HuH-7 (cell line): ENCODE results near the gene AK8.

ENCODE experiments used
- DNase-seq: peaks from one replicate; pipeline ENCODE4 v3.0.0; 2011; ENCODE audit warnings: low spot score

The AK8 gene

DNA sequence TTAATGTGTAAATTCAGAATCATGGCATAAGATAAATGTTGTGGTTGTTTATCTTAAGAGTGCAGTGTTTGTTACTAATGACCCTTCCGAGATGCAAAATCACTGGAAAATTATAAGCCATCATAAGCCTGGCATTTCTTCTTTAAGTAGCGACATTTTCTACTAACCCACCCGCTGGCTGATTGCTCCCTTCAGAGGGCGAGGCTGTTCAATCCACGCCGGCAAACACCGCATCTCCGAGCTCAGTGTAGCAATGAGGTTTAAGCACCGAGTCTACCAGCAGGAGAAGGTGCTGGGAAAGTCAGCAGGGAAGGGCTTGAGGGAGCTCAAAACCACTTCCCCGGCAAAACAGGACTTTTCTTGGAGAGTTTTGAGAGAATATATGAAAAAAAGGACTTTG, 52.7 kb downstream of the AK8 start:
- DNase-seq = no peak

DNA sequence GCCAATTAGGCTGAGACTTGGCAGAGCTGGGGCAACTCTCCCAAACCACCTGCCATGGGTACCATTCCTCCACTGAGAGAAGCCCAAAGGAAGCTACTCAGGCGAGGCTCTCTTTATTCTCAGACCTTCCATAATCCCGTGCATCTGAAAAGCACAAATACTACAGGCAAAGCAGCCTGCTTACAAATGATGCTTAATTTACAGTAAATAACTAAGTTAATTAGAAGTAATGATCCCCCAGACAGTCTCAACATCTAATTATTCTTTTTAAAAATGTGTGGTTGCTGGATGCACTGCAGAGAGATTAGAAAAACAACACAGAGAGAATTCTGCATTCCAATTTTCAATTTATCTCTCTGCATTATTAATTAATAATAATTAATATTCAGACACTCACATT, 53.1 kb downstream of the AK8 start:
- DNase-seq = no peak

DNA sequence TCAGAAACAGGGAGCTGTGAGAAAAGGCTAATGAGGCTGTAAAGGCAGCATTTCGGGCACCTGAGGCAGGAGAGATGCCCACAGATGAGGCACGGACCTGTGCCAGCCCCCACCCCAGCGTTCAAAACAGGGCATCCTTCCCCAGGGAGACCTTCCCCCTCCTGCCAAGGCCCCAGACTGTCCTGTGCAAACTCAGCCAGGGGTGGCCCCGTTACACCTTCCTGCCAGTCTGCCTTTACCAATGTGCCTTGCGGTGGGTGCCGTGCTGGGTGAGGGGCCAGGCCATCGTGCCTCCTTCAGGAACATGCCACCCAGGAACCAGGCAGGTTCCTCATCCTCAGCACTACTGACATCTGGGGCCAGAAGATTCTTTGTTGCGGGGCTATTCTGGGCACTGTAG, 53.9 kb downstream of the AK8 start:
- DNase-seq = no peak

DNA sequence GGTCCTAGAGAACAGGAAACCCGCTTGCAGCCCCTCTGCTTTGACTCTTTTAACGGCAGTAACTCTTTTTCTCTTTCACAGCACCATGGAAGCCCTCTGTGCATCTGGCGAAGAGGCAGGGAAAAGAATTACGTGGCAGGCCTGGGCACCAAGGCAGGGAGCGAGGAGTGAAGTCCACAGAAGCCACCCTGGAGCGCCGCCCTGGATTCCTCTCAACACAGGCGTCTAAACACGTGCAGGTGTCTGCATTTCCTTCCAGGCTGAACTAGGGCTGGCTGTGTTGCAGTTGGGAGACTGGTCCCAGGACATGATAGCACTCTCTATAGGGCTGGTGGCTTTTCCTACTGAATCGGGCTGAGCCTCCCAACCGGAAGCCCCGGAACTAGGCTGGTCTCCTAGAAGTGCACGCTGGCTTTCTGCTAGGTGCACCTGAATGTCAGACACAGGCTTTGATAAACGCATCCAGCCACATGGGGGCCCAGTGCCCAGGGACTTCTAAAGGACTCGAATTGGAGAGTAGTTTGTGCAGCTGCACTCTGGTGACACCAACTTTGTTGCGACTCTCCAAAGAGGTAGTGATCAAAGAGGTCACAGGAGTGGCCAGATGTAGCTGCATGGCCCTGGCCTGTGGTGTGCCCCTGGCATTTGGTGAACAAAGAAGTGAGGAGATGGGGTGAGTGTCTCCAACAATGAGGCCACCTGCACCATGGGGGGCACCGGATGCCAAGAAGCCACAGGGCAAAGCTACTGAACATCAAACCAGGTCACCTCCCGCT, 54.5 kb downstream of the AK8 start:
- no peak for DNase-seq

DNA sequence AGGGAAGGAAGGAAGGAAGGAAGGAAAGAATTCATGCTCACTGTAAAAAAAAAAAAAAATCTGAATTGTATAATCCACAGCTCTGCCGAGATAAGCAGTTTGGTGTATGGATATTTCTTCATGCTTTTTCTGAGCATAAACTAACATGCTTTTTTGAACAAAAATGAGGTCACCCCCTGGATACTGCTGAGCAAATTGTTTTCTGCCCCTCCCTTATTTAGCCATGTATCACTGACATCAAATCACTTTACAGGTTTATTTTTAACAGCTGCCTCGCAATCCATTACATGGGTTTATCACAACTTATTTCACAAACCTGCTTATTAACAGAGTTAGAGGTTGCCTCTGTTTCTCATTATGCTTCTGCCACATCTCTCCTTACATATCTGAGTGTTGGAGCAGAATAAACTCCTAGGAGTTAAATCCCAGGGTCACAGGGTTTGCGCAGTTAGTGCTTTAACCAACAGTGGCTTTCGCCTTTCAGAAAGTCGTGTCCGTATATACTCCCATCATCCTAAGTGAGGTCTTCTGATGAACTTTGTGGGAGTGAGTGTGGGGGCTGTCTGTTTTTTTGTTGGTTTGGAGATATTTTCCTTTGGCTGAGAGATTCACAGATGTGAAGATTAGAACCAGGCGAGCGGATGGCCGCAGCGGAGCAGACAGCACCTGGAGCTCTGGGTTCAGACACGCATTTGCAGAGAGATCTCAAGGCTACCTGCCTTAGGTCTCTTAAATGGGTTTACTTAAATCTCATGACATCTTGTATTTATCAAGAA, 57.7 kb downstream of the AK8 start:
- DNase-seq = no peak

DNA sequence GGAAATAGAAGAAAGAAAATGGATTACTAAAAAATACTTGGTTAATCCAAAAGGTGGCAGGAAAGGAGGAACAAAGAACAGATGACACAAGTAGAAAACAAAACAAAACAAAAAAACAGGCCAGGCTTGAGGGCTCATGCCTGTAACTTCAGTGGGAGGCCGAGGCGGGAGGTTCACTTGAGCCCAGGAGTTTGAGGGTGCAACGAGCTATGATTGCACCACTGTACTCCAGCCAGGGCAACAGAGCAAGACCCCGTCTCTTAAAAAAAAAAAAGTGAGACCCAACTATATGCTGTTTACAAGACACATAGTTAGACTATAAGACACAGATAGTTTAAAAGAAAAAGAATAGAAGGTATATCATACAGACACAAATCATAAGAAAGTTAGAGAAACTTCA, 59.5 kb downstream of the AK8 start:
- DNase-seq = no peak

DNA sequence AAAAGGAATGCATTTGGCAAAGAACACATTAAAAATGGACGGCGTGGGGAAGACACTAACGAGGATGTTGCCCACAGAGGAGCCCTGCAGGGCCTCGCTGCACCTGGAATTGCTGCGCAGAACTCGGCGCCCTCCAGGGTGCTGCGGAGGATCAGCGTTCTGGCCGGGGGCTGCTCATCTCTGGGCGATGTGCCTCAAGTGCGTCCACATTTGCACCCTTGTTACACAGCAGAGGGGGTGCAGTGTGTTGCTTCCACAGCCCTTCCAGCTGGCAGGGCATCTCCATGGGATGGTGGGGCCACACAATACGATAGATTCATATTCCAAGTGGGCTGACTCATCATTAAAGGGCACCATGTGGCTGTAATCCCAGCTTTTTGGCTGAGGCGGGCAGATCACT, 63.1 kb downstream of the AK8 start:
- no peak for DNase-seq

DNA sequence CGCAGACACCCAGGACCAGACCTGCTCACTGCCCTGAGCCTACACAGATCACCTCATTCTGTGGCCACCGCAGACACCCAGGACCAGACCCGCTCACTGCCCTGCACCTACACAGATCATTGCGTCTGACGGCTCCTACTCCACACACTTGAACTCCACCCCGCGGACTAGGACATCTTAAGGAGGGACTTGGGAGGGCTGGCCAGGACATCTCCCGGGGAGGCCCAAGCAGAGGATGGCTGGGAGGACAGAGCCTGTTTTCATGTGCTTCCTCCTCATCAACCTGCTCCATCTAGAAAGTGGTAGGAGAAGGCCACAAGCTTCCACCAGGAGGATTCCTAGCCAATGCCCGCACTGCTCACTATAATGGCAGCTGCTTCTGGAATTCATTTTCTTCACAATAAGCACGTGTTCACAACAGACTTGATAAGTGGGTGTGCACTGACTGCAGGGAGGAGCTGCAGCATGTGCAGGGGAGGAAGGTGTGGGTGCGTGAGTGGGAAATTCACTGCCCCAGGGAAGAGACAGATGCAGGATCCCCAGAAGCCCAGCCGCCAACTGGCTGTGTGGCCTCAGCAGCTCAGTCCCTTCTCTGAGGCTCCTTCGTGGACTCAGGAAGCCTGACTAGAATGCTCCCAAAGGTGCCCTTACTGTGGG, 64.8 kb downstream of the AK8 start:
- DNase-seq = no peak

DNA sequence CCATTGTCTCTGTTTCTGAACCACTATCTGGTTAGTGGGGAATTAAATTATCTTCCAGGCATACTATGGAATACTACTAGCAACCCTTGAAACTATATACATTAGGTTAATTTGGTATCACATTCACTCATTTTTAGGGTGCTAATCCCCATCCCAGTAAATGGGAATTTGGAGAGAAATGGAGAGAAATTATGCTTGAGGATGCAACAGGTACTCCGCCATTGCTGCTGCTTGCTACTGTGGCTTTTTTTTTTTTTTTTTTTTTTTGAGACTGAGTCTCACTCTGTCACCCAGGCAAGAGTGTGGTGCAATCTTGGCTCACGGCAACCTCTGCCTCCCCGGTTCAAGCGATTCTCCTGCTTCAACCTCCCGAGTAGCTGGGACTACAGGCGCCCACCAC, 66.1 kb downstream of the AK8 start:
- DNase-seq = no peak

DNA sequence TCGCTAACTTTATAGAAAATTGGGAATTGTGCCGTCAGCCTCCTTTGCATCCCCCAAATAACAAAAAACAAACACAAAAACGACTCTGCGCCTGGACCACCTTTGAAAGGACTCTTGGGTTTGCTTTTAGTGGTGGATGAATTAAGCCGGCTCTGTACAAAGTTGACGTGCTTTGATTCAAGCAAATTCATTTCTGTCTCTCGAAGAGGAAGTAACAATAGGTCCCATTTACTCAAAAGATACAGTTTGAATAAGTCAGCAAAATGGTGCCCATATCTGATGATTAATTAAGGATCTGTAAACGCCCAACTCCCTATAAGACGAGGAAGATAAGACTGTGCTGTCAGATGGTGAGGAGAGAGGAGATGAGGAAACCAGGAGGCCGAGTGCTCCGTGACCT, 67.8 kb downstream of the AK8 start:
- no peak for DNase-seq

DNA sequence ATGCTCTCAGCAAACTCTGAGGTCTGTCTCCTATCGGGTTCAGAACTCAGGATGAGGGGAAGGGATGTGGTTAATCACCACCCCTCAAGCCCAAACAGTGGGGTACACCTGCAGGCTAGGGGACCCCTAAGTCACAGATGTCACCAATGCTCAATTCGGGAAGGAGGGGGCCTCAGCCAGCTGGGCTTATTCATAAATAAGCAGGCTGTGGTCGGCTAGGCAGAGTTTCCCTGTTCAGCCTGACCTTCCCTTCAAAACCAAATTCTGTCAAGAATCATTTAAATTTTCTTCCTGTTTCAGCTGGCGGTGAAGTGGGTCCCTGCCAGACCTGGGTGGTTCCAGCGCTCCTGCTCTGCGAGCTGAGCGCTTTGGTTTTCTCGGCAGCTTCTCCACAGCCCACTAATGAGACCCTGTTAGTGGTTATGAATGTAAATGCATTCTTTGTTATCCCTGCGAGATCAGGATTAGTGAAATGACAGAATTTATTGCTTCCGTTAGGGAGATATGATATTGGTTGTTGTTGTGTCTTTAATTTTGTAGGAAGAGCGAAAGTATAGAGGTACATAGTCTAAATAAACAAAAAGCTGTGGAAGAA, 68.3 kb downstream of the AK8 start:
- no peak for DNase-seq

DNA sequence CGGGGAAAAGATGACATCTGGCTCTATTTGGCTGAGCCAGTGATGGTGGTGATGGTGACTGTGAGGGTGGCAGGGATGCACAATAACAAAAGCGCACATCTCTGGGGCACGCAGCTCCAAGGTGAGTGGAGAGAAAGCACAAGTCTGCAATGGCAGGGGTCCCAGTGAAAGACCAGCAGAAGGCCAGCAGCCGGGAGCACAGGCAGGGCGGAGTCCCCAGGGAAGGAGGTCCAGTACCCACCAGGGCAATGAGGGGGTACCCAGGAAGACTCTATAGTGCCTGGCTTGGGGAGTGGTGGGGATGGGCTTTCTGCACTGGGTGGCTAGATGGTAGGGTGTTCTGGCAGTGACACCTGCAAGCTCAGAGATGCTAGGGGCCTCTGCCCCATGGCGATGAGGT, 69.4 kb downstream of the AK8 start:
- DNase-seq = no peak

DNA sequence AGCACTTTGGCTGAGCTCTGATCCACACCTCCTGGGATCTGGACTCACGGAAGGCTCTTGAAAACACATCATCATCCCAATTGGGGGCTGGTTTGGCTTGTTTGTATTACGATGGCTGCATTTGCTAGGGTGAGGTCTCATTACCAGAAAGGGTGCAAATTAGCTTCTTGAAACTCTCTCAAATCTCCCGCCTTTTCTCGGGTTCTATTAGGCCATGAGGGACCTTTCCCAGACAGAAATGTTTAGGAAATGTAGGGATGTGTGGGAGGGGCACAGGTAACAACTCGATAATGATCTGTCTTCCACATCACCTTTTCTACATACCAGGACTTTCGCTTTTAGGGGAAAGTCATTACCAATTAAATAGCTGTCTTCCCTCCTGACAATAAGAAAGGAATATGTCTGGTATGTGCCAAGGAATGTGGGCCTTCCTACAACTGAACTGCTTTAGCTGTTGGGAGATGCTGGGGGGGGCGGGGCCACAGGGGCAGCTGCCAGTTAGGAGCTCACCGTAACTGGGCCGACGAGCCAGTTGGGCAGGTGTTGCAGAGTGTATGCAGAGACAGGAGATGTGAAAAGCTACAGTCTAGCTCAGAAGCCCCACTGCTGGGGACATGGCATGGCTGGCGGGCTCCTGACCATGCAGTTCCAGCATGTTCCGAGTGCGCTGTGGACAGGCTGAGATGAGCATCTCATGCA, 71.2 kb downstream of the AK8 start:
- DNase-seq = no peak

DNA sequence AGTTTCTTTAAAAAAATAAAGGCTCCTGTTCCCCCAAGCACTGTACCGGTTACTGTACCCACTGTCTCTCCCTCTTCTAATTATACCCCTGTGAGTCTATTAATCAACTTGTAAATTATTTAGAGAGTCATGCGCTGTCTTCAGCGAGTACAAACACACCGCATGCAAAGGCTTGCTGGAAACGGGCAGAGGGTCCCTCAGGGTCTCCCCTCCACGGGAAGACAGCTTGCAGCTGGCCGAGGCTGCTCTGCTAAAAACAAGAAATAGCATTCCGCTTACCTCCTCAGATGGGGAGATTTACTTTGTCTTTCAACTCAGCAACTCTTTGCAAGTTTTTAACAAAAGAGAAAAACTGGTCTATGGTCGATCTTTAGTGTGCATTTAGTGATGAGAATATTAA, 71.8 kb downstream of the AK8 start:
- DNase-seq = no peak

DNA sequence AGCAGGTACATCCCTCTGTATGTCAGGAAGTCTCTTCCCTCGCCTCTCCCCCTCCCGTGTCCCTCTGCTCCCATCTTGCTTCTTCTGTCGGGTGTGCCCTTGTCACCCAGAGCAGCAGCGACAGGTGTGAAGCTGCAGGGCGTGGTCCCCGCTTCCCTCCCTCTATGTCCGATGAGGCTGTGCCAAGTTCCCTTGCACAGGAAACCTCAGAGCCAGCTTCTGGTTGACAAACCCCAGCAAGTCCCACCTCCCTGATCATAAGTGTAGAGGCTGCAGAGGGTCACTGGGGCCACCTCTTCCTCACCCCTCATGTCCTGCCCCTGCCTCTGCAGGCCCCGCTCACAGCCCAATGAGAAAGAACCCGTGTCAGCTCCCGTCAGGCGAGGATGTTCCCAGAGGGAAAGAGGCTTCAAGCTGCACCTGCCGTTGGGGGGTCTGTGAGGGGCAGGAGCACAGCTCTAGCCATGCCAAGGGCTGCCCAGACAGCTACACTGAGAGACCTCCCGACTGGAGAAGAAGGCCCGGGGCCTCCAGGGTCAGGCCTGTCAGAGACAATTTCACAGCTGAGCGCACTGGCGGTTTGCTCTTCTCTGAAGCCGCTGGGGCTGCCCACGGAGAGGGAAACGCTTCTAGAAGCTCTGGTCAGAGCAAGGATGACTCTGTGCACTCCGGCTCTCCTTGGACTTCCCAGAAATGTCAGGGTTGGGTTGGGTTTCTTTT, 73.3 kb downstream of the AK8 start:
- no peak for DNase-seq

DNA sequence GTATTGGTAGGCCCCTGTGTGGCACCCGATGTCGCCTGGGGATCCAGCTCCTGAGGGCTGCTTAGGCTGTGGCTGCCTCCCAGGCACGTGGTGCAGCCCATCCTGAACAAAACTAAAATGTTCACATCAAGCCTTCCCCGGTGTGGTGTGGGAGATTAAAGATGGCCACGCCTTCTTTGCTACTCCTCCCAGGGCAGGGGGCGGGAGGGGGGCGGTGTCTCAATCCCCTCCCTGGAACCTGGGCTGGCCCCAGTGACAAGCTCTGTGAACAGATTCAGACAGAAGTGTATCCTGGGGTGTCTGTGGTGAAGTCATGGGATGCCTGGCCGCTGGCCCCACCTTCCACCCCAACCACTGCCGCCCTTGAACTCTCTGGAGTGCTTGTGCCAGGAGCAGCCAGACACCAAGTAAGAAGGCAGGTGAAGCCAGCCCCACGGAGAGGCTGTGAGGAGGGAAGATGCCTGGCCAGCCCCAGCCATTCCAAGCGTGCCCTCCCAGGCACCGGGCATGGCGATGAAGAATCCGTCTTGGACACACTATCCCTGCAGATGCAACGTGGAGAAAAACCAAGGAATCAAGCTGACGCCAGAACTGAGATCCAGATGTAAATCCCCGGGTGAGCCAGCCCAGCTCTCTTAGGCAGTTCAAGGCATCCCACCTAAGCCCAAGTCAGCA, 75.8 kb downstream of the AK8 start:
- no peak for DNase-seq

DNA sequence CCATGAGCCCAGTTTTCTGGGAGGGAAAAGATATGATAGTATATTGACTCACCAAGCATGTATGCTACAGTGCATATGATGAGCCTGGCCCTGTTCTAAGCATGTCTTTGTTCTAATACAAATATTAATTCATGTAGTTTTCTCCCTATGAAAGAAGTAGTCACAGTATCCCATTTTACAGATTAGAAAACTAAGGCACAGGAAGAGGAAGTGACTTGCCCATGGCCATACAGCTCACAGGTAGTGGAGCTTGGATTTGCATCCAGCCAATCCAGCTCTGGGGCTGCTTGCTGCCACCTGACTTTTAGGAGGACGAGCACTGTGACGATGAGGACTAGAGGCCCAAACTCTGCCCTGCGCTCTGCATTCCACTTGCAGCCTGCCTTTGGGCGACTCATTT, 76.4 kb downstream of the AK8 start:
- DNase-seq = no peak

DNA sequence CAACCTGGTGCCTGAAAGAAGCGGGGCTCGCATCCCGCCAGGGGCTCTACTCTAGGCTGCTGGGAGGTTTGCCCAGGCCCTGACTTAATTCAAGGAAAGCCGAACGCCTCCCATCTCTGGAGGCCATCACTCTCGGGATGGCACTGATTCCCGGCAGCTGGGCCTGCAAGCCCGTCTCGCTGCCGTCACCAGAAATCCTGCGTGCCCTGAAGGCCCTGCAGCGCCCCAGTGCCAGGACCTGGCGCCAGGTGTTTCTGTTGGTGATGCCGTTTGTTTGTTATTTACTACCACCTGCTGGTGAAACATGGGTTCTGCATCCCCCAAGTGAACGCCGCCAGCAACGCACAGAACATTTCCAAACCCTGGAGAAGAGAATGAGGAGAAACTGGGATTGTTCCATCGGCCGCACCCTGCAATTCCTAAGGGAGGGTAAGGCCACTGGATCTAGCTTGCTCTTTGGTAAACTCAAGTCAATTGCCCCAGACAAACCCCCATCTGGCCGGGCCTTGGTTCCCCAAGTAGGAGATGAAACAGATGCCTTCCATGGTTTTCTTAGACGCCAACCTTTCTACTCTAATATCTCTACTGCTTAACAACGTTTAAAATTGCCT, 77.9 kb downstream of the AK8 start:
- DNase-seq = peak; percentile 70

DNA sequence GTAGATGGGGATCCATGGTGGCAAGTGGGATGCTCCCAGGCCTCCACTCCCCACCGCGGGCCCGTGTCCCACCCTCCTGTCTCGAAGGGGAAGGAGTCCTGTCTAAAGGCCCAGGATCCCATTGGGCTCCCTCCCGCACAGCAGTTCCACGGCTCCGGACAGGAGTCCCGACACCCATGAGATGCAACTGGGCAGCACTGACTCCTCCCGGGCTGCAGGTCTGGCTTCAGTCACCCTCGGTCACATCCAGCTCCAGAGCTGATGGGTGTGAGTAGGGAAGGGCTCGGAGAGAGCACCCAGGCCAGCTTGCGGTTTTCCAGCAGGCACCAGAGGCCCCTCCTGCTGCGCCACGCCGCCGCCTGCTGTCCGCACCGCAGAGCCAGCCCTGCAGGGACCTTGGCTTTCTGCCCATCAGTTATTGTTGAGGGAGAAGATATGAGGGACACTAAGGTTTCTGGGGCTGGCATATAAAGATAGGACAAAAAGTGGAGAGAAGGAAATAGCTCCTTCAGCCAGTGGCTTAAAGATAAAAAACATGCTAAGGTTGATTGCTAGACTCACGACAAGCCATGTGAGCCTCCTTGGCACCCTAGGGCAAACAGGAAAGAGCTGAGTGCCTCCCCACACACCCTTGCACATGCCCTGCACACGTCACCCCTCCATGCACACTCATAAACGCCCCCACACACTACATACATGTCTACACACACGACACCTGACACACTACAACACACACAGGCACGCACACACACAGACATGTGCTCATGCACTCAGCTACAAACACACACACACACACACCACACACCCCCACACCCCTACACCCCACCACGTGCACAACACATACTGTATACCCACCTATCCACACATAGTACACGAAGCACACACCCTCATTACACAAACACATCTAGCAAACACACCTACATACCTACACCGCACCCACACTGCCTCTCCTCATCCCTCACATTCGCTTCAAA, 79.0 kb downstream of the AK8 start:
- DNase-seq = peak; percentile 15
